GM21723 (cell line): ENCODE results near the gene NEDD4L.

ENCODE experiments used
- ATAC-seq: cut with Tn5 transposase; IDR thresholded peaks from one replicate; pipeline ENCODE4 v1.9.1; 2021; ENCODE audit warnings: mild to moderate bottlenecking, moderate library complexity; ENCODE audit not compliant: unreplicated experiment

The NEDD4L gene

DNA sequence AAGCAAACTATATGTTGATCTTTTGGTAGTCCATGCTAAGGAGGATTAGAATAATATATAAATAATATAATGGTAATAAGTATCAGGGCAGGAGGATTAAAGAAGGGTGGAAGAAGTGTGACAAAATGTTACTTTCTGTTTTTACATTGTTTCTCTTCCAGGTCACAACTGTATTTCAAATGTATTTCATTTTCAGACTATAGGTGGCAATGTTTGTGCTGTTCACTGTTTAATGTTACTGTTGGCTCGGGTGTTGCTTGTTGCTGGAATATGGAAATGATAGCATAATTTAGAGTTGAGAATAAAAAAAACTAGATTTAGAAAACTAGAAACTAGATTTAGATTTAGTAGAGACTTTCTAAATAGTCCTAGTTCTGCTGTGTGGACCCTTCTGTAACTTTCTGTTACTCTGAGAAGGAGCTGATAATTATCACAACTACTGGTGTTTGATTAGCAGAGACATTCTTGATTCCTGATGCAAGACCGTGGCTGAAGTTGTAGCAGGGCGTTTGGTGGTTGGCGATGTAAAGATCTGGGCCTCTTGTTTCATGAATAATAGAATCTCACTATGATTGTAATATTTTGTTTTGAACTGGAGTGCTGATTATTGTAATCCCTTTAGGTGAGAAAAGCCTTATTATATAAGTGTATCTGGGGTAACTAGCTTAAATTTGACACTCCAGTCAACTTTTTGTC is 7.9 kb downstream of the NEDD4L start:
- ATAC-seq: no peak

DNA sequence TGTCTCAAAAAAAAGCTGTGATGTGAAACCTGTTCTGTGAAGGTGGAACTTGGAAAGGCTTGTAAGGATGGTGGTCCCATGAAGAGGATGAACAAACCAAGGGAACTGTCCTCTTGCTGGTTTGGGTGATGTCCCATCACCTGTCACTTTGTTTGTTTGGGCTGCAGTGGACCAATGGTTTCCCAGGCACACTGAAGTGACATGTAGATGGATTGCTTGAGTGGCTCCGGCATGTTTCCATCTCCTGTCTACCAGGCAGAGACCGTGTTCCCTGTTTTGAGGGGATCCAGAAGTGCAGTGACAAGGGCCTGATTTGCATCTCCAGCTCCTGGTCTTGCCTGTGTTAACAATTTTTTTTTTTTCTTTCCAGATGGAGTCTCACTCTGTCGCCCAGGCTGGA is 8.9 kb downstream of the NEDD4L start:
- no peak for ATAC-seq

DNA sequence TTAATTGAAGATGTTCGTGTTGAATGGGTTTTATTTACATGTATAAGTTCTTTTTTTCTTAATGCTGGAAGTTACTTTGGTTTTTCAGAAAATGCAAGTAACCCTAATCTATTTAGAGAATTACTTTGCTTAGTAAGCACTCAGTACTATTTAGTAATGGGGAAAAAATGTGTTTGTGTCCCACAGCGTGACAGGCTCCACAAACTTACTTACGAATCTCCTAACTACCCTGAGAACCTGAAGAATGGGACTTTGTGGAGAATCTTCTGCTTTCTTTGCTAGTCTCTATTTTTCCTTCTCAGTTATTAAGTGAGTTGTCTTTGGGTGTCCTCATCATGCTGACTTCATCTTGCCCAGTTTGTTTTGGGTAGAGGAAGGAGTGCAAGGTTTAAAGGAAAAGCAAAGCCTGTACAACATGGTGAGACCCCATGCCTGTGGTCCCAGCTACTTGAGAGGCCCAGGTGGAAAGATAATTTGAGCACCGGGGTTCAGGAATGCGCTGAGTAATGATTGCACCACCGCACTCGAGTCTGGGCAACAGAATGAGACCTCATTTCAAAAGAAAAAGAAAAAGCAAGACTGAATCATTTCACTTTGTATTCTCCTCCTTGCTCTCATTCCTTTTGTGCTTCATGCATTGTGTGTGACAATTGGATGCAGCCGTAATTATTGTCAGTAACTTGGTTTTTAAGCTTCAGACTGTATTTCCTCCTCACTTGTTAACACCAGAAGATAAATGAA is 10.2 kb downstream of the NEDD4L start:
- ATAC-seq: no peak

DNA sequence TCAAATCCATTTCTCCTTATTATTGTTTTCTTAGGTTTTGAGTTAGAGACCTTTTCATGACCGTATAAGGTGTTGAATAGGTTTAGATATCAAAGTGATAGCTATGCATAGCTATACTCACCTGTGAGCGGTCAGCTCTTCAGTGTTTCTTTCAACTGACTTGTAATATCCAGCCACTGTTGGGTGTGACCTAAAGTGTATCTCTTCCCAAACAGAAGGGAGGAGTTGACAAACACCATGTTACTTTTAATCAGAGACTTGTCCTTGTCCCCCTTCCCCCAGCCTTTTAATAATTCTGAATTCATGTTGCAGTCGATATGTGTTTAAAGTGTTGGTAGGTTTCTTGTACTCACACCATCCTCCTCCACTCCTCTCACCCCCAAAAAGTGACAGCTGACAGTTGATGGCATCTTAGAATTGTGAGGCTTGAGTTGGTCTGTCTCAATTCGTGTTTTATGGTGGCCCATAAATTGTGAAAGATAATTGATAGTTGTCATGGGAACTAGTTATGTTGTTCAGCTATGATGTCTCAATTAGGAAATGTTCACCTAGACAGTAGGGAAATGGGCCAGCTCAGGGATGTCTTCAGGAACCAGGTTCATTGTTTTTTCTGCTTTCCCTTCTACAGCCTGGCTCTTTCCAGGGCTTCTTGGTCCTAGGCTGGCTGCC is 12.0 kb downstream of the NEDD4L start:
- no peak for ATAC-seq

DNA sequence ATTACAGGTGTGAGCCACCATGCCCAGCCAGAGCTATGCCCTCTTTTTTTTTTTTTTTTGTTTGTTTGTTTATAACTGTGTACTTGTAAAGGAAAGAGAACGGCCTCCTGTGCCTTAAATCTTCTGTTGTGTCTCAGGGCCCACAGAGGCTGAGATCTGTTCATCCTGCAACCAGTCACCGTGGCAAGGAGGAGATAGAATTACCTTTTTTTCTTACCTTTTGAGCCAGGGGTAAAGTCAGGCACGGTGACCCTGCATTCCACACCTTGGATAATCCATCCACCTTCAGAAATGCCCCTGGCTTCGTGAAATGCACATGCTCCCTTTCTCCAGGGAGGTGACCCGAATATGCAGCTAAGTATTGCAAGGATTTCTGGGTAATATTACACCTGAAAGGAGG is 12.8 kb downstream of the NEDD4L start:
- ATAC-seq: no peak

DNA sequence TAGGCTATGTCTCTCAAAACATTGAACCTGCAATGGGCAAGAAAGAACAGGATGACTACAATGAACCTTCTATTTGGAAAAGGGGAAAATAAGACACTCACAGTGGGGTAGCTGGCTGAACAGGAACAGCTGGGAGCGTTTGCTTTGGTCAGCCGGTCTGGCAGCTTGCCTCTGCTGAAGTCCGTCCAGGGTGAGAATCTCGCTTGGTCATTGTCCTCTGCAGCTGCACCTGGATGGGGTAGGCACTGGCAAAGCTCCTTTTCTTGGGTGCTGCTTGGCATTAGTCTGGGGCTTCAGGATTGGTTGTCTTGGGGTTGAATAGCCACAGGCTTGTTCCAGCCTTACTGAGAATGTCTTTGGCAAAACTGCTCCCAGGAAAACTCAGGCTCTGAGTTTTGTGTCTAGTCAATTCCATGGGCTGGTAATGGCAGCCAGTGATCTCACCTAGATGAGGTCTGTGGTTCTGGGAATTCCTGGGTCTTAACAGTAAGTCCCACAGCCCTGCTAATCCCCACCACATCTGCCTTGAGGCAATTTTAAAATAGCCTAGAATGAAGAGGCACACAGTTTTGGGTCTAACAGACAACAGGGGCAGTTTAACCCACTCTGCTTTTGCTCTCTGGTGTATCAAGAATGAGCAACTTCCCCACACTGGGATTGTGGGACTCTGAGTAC is 13.4 kb downstream of the NEDD4L start:
- no peak for ATAC-seq

DNA sequence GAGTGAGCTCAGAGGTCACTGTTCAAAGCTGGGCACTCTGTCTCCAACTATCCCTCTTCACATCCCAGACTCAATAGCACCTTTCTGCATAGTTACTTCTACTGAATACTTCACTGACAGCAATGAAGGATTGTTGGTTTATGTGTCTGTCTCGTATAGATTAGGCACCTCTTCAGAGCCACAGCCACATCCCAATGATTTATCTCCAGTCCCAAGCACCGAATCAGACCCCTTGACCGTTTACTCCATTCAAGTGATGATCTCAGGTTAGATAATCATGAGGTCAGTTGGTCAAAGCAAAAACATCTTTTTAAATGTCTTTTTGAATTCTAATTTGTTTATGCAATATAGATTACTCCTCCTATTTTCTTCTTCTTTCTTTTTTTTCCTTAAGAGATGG is 14.7 kb downstream of the NEDD4L start:
- no peak for ATAC-seq

DNA sequence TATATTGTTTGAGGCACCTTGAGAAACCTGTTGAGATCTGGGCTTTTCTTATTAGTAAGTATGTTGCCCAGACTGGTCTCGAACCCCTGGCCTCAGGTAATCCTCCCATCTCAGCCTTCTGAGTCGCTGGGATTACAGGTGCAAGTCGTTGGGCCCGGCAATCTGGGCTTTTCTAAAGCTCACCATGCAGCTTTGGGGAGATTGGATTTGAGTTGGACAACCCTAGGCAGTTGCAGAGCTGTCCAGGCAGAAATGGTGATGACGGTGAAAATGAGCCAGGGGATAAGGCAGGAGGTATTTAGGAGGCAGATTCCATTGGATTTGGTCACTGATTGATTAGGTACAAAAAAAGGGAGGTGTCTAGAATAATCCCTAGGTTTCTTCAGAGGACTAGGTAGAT is 16.2 kb downstream of the NEDD4L start:
- ATAC-seq: no peak

DNA sequence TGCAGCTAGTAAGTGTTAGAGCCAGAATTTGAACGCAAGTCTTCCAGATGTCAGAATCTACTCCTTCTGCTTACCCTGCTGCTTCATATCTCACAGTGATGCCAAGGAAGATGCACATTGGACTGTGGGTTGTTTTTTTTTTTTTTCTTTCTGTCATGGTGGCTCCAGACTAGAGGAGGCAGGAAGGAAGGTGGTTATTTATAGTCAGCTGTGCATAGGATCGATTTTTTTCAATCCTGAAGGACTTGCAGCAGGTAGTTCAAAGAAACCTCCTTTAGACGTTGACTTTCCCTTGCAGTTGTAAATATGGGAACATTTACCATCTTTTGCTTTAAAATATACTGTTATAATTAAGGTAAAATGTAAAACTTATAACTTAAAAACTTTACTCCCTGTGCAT is 17.3 kb downstream of the NEDD4L start:
- ATAC-seq: no peak

DNA sequence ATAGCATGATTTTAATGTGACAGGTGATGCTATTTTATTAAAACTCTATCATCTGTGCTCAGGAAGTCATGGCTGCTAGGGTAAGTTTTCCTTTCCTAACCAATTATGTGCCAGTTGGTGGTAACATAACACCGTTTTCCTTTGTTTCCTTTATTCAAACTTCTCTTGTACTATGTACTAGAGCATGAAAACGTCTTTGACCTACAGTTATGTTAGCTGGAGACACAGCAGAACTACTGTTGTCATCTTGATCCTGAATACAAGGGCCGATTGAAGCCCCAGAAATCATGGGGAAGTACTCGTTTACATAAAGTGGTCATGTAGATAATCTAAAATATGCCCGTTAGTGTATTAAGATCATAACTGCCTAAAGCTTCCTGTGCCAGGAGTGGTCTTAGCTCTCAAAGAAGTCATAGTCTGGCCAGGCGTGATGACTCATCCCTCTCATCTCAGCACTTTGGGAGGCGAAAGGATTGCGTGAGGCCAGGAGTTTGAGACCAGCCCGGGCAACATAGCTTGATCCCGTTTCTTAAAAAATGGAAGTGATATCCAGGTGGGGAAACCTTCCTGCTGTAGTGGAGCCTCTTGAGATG is 20.5 kb downstream of the NEDD4L start:
- no peak for ATAC-seq

DNA sequence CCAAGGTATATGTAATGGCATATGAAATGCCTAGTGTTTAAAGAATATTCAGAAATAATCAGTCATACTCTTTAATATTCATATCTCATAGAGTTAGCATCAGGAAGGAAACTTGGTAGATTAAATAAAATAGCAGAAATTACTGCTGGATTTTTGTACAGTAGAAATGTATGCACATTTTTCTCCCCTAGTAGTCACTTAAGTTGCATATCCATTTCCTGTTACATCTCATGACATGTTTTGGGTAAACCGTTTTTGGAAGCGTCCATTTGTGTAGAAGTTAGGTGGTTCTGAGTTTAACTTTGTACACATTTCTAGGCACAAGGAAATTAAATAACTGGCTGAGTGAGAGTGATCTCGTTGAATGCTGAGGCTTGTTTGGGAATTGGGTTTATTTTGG is 21.9 kb downstream of the NEDD4L start:
- no peak for ATAC-seq

DNA sequence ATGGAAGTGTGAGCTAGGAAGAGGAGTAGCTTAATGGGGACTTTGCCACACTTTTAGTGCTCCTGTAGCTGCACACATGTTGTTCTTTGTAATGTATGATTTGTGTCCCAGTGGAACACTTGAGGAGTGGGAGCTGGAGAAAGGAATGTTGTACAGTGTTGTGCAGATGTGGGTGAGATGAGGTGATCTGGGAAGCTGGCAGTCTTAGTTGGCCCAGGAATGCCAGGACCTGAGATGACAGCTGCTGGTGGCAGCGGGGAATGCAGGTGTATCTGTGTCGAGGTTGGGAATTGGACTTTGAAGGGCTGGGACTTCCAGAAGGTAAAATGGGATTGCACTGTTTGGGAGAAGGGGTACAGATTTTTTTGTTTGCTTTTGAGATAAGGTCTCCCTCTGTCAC is 23.6 kb downstream of the NEDD4L start:
- no peak for ATAC-seq

DNA sequence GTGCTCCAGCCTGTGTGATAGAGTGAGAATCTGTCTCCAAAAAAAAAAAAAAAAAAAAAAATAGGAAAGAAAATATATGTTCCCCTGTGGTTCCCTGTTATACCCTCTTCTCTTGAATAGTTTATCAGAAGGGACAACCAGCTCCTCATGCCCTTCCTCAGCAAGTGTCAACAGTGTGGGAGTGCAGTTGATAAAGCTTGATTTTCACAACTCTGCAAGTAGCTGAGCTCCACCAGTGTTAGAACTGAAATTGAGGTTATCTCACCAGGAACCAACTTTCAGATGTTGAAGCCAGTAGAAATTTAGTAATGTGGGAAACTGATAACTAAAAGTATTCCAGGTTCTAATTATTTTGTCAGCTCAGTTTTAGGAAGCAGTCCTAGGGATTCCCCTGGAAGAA is 25.1 kb downstream of the NEDD4L start:
- ATAC-seq: no peak

DNA sequence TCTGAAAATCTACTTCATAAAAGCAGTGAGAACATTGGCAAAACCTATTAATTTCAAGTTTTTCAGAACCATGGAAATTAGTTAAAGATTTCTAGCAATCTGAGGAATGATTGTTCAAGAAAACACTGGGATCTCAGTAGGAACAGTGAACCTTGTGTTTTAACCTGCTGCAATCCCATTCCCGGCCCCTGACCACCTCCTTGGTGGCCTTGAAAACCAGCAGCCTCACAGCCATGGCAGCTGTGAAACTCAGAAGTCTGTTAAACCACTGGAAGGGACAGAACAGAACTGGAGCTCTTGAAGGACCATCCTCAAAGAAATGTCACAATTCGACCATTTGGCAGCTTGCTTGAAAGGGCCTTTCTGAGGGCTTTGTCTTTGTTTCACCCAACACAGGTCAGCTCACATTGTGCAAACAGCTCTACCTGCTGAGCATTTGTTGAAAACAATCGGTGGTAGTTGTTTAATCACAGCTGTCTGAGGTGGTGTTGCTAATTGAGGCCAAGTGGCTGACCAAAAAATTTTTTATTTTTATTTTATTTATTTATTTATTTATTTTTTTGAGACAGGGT is 25.8 kb downstream of the NEDD4L start:
- no peak for ATAC-seq

DNA sequence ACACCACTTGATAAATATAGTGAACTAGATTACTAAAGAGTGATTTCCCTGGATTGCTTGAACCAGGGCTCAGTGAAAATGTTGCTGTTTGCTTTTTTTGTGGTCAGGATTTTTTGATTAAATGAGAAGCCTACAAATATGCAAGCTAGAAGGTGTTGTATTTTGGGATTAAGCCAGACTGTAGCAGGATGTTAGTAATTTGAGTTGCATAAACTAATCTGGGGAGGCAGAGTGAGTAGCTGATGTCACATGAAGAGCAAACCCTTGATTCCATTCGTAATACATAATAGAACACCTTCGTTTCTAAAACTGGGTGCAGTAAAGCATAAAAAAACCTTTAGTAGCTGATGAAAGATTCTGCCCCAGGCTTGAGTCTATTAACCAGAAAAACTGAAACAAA is 32.0 kb downstream of the NEDD4L start:
- ATAC-seq: no peak

DNA sequence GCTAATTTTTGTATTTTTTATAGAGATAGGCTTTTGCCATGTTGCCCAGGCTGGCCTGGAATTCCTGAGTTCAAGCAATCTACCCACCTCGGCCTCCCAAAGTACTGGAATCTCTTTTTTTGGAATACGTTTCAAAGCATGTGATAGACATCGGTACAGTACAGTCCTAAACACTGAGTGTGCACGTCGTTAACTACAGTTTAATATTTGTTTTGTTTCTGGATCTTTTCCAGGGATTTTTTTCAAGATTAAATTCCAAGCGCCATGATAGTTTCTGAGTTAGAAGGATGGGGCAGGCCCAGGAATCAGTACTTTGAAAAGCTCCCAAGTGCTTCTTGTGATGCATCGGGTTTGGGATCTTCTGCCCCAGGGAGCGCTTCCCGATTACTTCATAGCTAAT is 33.3 kb downstream of the NEDD4L start:
- no peak for ATAC-seq

DNA sequence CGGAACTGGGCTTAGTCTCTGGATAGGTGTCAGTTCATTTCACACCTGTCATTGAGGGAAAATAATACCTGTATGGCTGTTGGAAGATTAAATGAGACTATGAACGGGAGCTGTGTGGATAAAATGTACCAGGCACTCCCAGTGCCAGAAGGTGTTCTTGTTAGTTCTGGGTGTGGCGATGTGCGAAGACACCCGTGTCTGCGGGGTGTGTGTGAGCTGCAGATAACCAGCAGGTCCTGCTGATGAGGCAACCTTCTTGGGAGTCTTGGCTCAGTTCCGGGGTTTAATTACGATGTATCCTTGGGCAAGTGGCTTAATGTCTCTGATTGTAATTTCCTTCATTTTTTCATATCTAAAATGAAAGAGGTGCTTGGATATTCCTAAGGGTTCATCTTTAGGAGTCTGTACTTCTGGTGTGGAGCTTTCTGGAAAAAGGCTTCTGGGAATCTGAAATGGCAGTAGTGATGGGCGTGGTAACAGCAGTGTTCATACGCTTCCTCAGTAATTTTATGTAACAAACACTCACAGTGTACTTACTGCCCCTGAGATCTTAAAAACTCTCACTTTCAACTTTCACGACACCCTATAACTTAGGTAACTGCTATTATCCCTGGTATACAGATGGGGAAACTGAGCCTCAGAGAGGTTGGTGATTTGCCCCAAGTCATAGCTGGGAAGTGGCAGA is 35.0 kb downstream of the NEDD4L start:
- no peak for ATAC-seq

DNA sequence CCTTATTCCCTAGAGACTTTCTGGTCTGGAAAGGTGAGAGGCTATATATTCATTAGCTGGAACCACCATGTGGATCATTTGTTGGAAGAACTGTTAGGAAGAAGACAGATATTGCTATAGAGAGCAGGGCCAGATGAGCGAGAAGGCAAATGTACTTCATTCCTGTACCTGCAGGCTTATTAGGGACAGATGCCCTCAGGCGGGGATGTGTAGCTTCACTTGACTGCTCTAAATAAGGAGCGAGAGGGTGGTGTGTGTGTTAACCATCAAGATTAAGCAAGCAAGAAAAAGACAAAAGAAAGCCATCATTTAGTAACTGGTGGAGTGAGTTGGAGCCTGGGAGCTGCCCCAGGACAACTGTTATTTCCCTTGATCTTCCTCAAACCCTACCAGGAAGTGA is 36.4 kb downstream of the NEDD4L start:
- no peak for ATAC-seq

DNA sequence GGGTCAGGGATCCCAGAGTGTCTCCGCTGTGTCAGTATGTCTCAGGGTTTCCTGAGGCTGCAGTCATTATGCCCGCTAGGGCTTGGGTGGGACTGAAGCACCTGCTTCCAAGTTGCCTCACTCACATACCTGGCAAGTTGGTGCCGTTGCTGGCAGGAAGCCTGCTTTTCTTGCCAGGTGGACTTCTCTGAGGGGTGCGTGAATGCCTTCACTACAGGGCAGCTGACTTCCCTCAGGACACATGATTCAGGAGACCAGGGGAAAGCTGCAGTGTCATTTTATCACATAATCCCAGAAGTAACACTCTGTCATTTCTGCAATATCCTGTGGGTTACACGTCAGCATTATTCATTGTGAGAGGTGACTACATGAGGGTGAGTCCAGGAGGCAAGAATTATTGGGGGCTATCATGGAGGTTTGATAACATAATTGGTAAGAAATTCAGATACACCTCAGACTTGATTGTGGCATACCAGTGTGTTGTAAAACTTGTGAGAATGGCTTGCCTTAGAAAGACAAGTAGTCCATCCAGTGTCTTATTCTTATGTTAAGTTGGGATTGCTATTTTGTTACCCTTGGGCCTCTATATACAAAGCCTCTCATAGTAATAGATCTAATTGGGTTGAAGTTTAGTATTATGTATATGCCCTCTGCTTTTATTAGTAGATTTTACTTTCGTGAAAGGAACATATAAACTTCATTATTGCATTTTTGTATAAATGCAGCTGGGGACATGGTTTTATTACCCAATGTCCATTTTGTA is 44.1 kb downstream of the NEDD4L start:
- ATAC-seq: no peak

DNA sequence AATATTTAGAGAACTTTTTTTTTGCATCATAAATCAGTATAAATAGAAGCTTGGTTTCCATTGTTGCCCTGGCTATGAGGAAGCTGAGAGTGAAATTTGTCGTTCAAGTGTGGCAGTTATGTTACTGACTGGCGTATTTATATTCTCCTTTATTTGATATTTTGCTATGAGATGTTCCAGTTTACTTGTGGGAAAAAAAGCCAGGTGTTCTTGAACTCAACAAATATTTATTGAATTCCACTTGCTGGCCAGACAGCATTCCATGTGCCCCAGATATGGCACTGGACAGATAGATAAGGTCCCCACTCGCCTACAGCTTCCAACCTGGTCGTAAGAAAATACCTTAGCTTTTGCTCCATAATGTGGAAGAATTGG is 44.7 kb downstream of the NEDD4L start:
- ATAC-seq: no peak
